Stimulated activated CD4-positive, alpha-beta T cell treated with anti-CD3 and anti-CD28 coated beads, Interleukin-1b, Interleukin-23, amount 100 ng/mL, for 48 hours (primary cell): ENCODE data around the gene ODAD2.
"Not testable (repeated sequence)": the region's sequence is repeated elsewhere in the genome, so short reads cannot be mapped to it uniquely, and the experiment has no call there.

Experiments used
- DNase-seq: peaks from one replicate; pipeline ENCODE4 v3.0.0-alpha.2; 2020

ODAD2 gene

DNA sequence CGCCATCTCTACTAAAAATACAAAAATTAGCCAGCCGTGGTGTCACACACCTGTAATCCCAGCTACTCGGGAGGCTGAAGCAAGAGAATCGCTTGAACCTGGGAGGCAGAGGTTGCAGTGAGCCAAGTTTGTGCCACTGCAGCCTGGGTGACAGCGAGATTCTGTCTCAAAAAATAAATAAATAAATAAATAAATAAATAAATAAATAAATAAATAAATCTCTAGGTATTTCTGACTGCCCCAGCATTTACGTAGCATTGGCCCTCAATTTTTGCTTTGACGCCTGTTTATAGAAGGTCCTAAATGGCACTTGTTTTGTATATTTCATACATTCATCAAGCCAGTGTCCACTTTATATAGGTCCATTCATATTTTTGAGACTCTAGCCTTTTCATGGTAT, 28.9 kb downstream of the ODAD2 start:
- DNase-seq, result not testable (repeated sequence)

- DNase-seq, result no peak
These were observed 39.7 kb downstream of the ODAD2 start for GRCh38 chr10:27959093-27959715.

- not testable (repeated sequence) for DNase-seq
These were observed 40.5 kb downstream of the ODAD2 start for GRCh38 chr10:27958383-27958782.

- DNase-seq, result no peak
These were observed 48.7 kb downstream of the ODAD2 start for GRCh38 chr10:27950242-27950564.

- no peak for DNase-seq
These were observed 49.2 kb downstream of the ODAD2 start for GRCh38 chr10:27949528-27950241.

GRCh38 chr10:27948186-27948585, 50.7 kb downstream of the ODAD2 start:
- no peak for DNase-seq

DNA sequence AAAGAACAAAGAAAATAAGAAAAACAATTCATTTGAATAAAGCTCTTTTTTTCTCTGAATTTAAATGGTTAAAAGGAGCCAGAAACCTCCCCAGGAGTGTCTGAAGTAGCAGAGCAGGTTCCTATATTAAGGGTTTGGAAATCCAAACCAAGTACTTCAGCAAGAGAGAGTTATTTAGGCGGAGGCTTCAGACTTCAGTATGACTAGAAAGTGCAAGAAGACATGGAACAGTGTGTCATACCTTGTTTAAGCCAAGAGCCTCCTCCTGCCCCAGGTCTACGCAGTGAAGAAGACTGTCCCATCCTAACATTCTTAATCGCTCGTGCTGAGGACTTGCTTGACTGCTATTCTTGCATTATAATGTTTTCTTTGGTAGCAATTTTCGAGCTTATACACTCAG, 51.3 kb downstream of the ODAD2 start:
- no peak for DNase-seq

- no peak for DNase-seq
These were observed 54.9 kb downstream of the ODAD2 start for GRCh38 chr10:27944005-27944404.

DNA sequence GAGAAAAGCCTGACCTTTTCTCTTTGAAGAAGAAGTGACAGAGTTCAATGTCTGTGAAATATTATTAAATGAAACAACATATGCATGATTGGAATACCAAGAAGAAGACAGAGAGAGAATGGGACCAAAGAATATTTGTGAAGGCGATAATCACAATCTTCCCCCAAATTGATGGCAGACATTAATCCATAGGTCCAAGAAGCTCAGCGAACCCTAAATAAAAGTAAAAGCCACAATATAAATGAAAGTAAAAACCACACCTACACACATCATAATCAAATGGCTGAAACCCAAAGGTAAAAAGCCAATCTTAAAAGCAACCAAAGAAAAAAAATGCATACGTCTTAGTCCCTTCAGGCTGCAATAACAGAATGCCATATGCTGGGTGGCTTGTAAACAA, 84.0 kb downstream of the ODAD2 start:
- no peak for DNase-seq

DNA sequence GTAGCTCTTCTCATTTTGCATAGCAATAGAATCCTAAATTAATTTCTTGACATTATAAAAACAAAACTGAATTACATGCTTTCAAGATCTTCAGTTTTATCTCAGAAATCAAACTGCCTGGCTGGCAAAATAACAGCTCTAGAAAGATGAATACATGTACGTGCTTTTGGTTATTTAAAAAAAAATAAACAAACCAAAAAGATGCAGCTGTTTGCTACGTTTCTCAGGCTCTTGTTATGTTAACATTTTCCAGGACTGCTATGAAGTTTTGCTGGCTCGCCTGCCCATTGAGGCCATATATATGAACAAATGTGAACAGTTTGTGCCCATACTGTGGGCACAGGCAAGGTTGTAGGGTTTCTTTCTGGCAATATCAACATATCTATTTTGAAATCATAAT, 86.6 kb downstream of the ODAD2 start:
- no peak for DNase-seq

DNA sequence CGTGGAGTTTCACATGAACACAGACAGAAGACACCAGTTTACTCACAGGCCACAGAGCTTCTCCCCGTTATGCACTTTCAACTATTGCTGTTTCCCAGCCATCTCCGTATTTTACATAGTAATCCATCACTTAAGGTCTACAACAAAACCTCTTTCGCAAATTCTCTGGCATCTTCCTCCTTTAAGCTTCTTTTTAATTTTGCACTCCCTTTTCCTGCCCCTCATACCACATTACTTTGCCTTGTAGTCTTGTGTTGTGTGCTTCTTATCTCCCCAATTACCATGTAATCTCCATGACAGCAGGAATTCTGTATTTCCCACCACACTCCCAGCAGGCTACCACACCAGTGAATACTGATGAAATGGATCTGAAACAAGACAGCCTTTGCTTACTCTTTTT, 87.3 kb downstream of the ODAD2 start:
- no peak for DNase-seq

GRCh38 chr10:27911011-27911410, 87.9 kb downstream of the ODAD2 start:
- no peak for DNase-seq

DNA sequence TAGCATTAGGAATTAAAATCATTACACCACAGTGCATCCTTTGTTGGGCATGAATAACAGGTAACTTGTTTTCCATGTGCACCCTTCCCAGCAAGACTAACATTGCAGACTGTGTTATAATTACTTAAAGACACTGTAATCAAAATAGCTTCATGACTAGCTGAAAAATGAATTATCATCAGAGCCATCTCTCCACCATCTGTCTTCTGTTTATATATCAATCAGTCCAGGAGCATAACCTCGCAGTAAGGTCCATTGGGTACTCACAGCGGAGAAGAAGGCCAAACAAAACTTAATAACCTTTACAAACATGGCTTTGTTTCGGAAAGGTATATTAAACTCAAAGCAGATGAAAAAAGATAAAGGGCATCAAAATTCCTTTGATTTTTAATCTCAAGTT, 90.6 kb downstream of the ODAD2 start:
- no peak for DNase-seq

GRCh38 chr10:27899485-27899884, 99.4 kb downstream of the ODAD2 start:
- not testable (repeated sequence) for DNase-seq

DNA sequence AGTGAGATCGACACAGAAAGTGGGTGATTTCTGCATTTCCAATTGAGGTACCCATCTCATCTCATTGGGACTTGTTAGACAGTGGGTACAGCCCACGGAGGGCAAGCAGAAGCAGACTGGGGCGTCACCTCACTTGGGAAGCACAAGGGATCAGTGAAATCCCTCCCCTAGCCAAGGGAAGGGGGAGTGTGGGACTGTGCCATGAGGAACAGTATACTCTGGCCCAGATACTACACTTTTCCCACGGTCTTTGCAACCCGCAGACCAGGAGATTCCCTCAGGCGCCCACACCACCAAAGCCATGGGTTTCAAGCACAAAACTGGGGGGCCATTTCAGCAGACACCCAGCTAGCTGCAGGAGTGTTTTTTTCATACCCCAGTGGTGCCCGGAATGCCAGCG, 99.8 kb downstream of the ODAD2 start:
- DNase-seq, result no peak

DNA sequence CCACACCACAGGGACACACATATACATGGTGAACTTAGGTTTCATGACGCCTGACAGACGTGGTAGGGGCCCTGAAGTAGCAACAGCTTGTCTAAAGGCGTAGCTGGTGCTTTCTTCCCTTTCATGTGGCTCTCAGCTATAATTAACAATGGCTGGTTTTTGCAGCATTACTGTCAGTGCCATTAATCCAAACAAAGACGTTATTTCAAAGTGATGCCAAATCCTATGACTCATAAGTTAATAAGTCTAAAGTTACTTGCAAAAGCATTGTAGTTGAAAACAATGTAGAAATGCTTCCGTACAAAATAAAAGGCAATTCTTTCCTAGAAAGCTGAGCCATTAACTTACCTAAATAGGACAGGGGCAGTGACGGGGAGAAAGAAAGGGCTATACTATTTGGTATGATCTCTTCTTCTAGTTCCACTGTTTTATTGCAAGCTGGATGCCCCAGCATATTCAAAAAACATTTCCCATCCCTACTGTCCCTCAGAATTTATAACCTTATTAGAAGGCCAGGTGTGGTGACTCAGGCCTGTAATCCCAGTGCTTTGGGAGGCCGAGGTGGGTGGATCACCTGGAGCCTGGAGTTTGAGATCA, 105.4 kb downstream of the ODAD2 start:
- no peak for DNase-seq

GRCh38 chr10:27890971-27891370, 107.9 kb downstream of the ODAD2 start:
- DNase-seq, result no peak

- no peak for DNase-seq
These were observed 109.4 kb downstream of the ODAD2 start for GRCh38 chr10:27889518-27889917.

- DNase-seq, result no peak
These were observed 114.7 kb downstream of the ODAD2 start for GRCh38 chr10:27884185-27884641.

GRCh38 chr10:27878281-27878680, 120.6 kb downstream of the ODAD2 start:
- DNase-seq, result no peak

GRCh38 chr10:27865221-27865635, 133.7 kb downstream of the ODAD2 start:
- no peak for DNase-seq

DNA sequence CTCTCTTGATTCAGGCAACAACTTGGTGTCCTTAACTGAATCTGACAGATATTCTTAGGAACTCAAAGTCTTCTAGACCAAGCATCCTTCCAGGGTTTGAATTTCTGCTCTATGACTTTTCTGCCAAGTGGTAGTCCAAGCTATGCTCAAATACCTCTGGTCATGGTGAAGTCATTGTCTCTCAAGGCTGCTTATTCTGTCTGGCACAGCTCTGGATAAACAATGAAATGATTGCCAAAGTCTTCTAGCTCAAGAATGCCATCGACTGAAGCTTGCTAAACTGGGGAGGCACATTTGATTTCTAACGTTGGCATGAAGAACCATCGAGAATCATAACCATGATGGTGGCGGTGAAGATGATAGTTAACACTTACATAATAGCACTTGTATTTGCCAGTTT, 137.1 kb downstream of the ODAD2 start:
- no peak for DNase-seq

DNA sequence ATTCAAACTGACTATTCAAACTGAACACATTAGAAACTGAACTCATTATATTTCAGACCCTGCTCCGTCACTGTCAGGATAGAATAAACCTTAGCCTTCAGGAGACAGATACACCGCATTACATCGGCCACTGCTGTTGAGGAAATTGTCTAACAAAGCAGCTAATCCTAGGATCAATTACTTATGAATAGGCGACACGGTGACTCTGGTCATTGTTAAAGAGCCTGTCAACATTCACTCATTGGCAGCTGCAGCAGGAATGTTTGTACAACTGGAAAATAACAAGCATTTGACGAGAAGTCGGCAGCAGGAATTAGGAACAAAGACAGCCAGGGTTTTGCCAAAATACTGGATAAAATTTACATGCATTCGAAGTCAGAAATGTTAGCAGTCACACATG, 141.3 kb downstream of the ODAD2 start:
- no peak for DNase-seq

DNA sequence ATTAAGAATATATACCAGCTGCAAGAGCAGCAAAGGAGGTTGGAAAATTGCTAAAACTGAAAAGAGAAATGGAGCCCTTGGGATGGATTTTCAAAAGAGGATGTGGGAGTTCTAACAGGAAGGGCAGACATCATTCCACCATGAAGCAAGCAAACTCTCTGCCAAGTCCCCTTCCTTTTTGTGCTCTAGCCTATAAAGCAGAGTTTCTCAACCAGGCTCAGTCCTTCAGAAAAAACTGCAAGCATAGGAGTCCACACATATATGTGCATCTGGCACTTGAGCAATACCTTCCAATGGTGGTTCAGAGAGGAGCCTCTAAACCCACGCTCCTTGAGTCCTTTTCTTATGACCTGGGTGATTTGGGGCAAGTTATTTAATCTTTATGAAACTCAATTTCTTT, 154.7 kb downstream of the ODAD2 start:
- no peak for DNase-seq

GRCh38 chr10:27838901-27839300, 160.0 kb downstream of the ODAD2 start:
- DNase-seq, result no peak
